ENCODE measurements around the gene SWT1. TPM values are rescaled to one million over a fixed set of nuclear protein-coding genes. Genes with fewer than 3 reads are reported as not detected.
"Not testable (repeated sequence)": the region's sequence is repeated elsewhere in the genome, so short reads cannot be mapped to it uniquely, and the experiment has no call there.

SWT1 gene
- total RNA-seq, 1 experiment from 2014 or later = 2.1 TPM

DNA sequence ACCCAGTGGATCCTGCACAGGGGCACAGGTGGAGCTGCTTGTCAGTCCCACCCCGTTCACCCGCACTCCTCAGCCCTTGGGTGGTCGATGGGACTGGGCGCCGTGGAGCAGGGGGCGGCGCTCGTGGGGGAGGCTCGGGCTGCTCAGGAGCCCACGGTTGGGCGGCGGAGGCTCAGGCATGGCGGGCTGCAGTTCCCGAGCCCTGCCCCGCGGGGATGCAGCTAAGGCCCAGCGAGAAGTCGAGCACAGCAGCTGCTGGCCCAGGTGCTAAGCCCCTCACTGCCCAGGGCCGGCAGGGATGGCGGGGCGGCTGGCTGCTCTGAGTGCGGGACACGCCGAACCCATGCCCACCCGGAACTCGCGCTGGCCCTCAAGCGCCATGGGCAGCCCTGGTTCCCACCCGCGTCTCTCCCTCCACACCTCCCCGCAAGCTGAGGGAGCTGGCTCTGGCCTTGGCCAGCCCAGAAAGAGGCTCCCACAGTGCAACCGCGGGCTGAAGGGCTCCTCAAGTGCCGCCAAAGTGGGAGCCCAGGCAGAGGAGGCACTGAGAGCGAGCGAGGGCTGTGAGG lies 164.8 kb downstream of the SWT1 start:
- H3K27ac ChIP-seq (ENCODE audit: low read length); BruUV-seq (replicated peaks); DNase-seq (ENCODE audit: low read depth, low spot score); in situ Hi-C loops (cut with HindIII; ENCODE audit: low pct_unique_long_range_greater_than_20kb, low sequenced_read_pairs); H3K36me3 ChIP-seq (ENCODE audit: control insufficient read depth, insufficient read depth, low read length); H3K4me1 ChIP-seq (ENCODE audit: control insufficient read depth, insufficient read depth, low read length); H3K4me3 ChIP-seq (ENCODE audit: low read depth in 2 of 2, low read length in 2 of 2); CTCF ChIA-PET; ATAC-seq; H3K9me3 ChIP-seq (ENCODE audit: control insufficient read depth, insufficient read depth, low read depth, low read length); H3K27me3 ChIP-seq (ENCODE audit: control insufficient read depth, insufficient read depth, low read length); POLR2A ChIA-PET; intact Hi-C loops (cut with micrococcal nuclease; ENCODE audit: unreplicated experiment): not testable (repeated sequence)

DNA sequence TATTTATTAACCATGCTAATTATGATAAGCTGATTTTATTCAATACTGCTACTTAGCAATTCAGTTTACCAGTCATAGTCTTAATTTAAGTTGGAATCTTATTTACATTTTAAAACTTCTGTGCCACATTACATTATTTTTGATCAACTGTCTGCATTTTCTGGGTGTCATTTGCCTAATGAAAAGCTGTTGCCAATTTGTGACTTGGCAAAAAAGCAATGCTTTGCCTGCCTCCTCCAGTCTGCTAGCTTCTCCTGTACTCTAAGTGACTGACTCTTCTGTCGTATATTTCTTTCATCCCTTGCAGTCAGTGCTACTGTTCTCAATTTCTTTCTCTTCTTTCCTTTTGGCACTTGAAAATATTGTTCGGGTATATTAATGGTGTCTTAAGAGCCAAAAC lies 165.7 kb downstream of the SWT1 start:
- in situ Hi-C loops (cut with HindIII; ENCODE audit: low pct_unique_long_range_greater_than_20kb, low sequenced_read_pairs) (no loop called here), intact Hi-C loops (cut with micrococcal nuclease; ENCODE audit: unreplicated experiment) (no loop called here)
- POLR2A ChIA-PET = no interaction called here
- H3K27ac ChIP-seq (ENCODE audit: low read length) = no peak overlapping the region
- H3K36me3 ChIP-seq (ENCODE audit: control insufficient read depth, insufficient read depth, low read length) = no peaks in the 10 kb centered on the region
- H3K4me1 ChIP-seq (ENCODE audit: control insufficient read depth, insufficient read depth, low read length) = peaks cover 8% of the 10 kb centered on the region; the same call in 1 of the 2 replicates
- H3K4me3 ChIP-seq (ENCODE audit: low read depth in 2 of 2, low read length in 2 of 2) = no peak overlapping the region
- DNase-seq (ENCODE audit: low read depth, low spot score) (no peak), ATAC-seq (no peak)
- TF ChIP-seq, protein P1, sequence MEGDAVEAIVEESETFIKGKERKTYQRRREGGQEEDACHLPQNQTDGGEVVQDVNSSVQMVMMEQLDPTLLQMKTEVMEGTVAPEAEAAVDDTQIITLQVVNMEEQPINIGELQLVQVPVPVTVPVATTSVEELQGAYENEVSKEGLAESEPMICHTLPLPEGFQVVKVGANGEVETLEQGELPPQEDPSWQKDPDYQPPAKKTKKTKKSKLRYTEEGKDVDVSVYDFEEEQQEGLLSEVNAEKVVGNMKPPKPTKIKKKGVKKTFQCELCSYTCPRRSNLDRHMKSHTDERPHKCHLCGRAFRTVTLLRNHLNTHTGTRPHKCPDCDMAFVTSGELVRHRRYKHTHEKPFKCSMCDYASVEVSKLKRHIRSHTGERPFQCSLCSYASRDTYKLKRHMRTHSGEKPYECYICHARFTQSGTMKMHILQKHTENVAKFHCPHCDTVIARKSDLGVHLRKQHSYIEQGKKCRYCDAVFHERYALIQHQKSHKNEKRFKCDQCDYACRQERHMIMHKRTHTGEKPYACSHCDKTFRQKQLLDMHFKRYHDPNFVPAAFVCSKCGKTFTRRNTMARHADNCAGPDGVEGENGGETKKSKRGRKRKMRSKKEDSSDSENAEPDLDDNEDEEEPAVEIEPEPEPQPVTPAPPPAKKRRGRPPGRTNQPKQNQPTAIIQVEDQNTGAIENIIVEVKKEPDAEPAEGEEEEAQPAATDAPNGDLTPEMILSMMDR (IDR thresholded peaks at IDR 0.05) = no peak
- TF ChIP-seq POLR2AphosphoS5 (IDR thresholded peaks at IDR 0.05; ENCODE audit: low read depth, low read length) = no peak
- TF ChIP-seq SIN3A (IDR thresholded peaks at IDR 0.05; ENCODE audit: borderline replicate concordance, insufficient read depth, low read depth, low read length) = no peak
- TF ChIP-seq, protein P2, sequence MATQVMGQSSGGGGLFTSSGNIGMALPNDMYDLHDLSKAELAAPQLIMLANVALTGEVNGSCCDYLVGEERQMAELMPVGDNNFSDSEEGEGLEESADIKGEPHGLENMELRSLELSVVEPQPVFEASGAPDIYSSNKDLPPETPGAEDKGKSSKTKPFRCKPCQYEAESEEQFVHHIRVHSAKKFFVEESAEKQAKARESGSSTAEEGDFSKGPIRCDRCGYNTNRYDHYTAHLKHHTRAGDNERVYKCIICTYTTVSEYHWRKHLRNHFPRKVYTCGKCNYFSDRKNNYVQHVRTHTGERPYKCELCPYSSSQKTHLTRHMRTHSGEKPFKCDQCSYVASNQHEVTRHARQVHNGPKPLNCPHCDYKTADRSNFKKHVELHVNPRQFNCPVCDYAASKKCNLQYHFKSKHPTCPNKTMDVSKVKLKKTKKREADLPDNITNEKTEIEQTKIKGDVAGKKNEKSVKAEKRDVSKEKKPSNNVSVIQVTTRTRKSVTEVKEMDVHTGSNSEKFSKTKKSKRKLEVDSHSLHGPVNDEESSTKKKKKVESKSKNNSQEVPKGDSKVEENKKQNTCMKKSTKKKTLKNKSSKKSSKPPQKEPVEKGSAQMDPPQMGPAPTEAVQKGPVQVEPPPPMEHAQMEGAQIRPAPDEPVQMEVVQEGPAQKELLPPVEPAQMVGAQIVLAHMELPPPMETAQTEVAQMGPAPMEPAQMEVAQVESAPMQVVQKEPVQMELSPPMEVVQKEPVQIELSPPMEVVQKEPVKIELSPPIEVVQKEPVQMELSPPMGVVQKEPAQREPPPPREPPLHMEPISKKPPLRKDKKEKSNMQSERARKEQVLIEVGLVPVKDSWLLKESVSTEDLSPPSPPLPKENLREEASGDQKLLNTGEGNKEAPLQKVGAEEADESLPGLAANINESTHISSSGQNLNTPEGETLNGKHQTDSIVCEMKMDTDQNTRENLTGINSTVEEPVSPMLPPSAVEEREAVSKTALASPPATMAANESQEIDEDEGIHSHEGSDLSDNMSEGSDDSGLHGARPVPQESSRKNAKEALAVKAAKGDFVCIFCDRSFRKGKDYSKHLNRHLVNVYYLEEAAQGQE (IDR thresholded peaks at IDR 0.05; ENCODE audit: insufficient read depth in 1 of 2, low read depth in 2 of 2, low read length in 1 of 2) = no peak
- no peak for TF ChIP-seq TCF7L2 (IDR thresholded peaks at IDR 0.05; ENCODE audit: low read depth, low read length)
- no TSS peak for BruUV-seq (replicated peaks)
- CTCF ChIA-PET = no interaction called here
- no peaks in the 10 kb centered on the region for H3K9me3 ChIP-seq (ENCODE audit: control insufficient read depth, insufficient read depth, low read depth, low read length)
- H3K27me3 ChIP-seq (ENCODE audit: control insufficient read depth, insufficient read depth, low read length) = no peaks in the 10 kb centered on the region

DNA sequence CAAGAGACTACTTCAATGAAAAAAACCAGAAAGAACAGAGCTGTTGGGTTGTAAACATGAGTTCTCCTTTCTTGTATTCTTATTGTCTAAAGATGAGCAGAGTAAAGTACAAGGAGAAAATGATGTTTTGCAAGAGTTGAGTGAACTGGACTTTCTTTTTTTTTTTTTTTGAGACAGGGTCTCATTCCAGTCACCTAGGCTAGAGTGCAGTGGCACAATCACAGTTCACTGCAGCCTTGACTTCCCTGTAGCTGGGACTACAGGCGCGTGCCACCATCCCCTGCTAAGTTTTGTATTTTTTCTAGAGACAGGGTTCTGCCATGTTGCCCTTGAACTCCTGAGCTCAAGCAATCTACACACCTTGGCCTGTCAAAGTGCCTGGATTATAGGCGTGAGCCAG lies 167.2 kb downstream of the SWT1 start:
- CTCF ChIA-PET = interaction anchor here (0.7 kb wide), 1 partner anchor 43 kb away, joined by 6 read pairs; no protein-coding TSS in a partner anchor
- no TSS peak for BruUV-seq (replicated peaks)
- ATAC-seq = no peak

More for the DNA sequence above, 167.2 kb downstream of the SWT1 start:
- TF ChIP-seq POLR2AphosphoS5 (IDR thresholded peaks at IDR 0.05; ENCODE audit: low read depth, low read length) = no peak
- TF ChIP-seq, protein P2 (IDR thresholded peaks at IDR 0.05; ENCODE audit: insufficient read depth in 1 of 2, low read depth in 2 of 2, low read length in 1 of 2) = no peak
- TF ChIP-seq, protein P1 (IDR thresholded peaks at IDR 0.05) = no peak
- no peak for TF ChIP-seq SIN3A (IDR thresholded peaks at IDR 0.05; ENCODE audit: borderline replicate concordance, insufficient read depth, low read depth, low read length)
- no peak for TF ChIP-seq TCF7L2 (IDR thresholded peaks at IDR 0.05; ENCODE audit: low read depth, low read length)
- no peak for DNase-seq (ENCODE audit: low read depth, low spot score)
- H3K36me3 ChIP-seq (ENCODE audit: control insufficient read depth, insufficient read depth, low read length) = no peaks in the 10 kb centered on the region
- in situ Hi-C loops (cut with HindIII; ENCODE audit: low pct_unique_long_range_greater_than_20kb, low sequenced_read_pairs) = no loop called here
- intact Hi-C loops (cut with micrococcal nuclease; ENCODE audit: unreplicated experiment) = no loop called here
- H3K9me3 ChIP-seq (ENCODE audit: control insufficient read depth, insufficient read depth, low read depth, low read length) = no peaks in the 10 kb centered on the region
- POLR2A ChIA-PET = no interaction called here
- H3K27ac ChIP-seq (ENCODE audit: low read length) = no peak overlapping the region
- no peaks in the 10 kb centered on the region for H3K4me1 ChIP-seq (ENCODE audit: control insufficient read depth, insufficient read depth, low read length)
- no peak overlapping the region for H3K4me3 ChIP-seq (ENCODE audit: low read depth in 2 of 2, low read length in 2 of 2)
- H3K27me3 ChIP-seq (ENCODE audit: control insufficient read depth, insufficient read depth, low read length) = no peaks in the 10 kb centered on the region

Data from Panc1 (cell line).